ENCODE results near the gene ZNF750.

GRCh38 chr17:82871056-82871775 lies 31.4 kb upstream of the ZNF750 start:
- TF ChIP-seq, protein P1, sequence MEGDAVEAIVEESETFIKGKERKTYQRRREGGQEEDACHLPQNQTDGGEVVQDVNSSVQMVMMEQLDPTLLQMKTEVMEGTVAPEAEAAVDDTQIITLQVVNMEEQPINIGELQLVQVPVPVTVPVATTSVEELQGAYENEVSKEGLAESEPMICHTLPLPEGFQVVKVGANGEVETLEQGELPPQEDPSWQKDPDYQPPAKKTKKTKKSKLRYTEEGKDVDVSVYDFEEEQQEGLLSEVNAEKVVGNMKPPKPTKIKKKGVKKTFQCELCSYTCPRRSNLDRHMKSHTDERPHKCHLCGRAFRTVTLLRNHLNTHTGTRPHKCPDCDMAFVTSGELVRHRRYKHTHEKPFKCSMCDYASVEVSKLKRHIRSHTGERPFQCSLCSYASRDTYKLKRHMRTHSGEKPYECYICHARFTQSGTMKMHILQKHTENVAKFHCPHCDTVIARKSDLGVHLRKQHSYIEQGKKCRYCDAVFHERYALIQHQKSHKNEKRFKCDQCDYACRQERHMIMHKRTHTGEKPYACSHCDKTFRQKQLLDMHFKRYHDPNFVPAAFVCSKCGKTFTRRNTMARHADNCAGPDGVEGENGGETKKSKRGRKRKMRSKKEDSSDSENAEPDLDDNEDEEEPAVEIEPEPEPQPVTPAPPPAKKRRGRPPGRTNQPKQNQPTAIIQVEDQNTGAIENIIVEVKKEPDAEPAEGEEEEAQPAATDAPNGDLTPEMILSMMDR (conservative IDR thresholded peaks at IDR 0.05) = no peak
- no peak for TF ChIP-seq ZFX (IDR thresholded peaks at IDR 0.05)

Data from C4-2B (cell line).